GM12878 (cell line): Measurements from ENCODE around the gene CARD11. TPM values are rescaled to one million over a fixed set of nuclear protein-coding genes. Genes with fewer than 3 reads are reported as not detected.

Source experiments
- ASH2L ChIP-seq: fragments of 300-600, 200-600 bp; sonication (generic); IDR thresholded peaks from 2 replicates; pipeline ENCODE4 v1.6.1; 2017; ENCODE audit warnings: low read depth, mild to moderate bottlenecking, borderline replicate concordance
- CBFB ChIP-seq: IDR thresholded peaks from 2 replicates; pipeline ENCODE4 v1.6.1; 2016; ENCODE audit warnings: antibody characterized with exemption, low read depth
- CHD4 ChIP-seq: fragments of 200-600 bp; sonication (generic); IDR thresholded peaks from 2 replicates; pipeline ENCODE4 v1.6.1; 2016; ENCODE audit warnings: mild to moderate bottlenecking
- EED ChIP-seq: sonication (generic); IDR thresholded peaks from 2 replicates; pipeline ENCODE4 v1.6.1; 2016; ENCODE audit warnings: antibody characterized with exemption, low read depth
- FOXM1 ChIP-seq: IDR thresholded peaks from 2 replicates; pipeline ENCODE4 v1.6.1; 2012; ENCODE audit warnings: low read depth, mild to moderate bottlenecking, inconsistent platforms, low read length, moderate library complexity
- GABPA ChIP-seq: IDR thresholded peaks from 2 replicates; pipeline ENCODE4 v1.6.1; 2014; ENCODE audit warnings: antibody characterized with exemption, low read depth, mild to moderate bottlenecking, inconsistent platforms
- IKZF2 ChIP-seq, 2 experiments: fragments of 450-650 bp; IDR thresholded peaks; 2 replicates each; pipeline ENCODE4 v1.6.1; 2017; ENCODE audit warnings: mild to moderate bottlenecking in 2 of 2, moderate library complexity in 2 of 2
- JUNB ChIP-seq: IDR thresholded peaks from 2 replicates; pipeline ENCODE4 v1.6.1; 2016; ENCODE audit warnings: antibody characterized with exemption, mild to moderate bottlenecking
- MLLT1 ChIP-seq: fragments of 450-650 bp; IDR thresholded peaks from 2 replicates; pipeline ENCODE4 v1.6.1; 2016; ENCODE audit warnings: mild to moderate bottlenecking
- MTA2 ChIP-seq: fragments of 450-650 bp; IDR thresholded peaks from 2 replicates; pipeline ENCODE4 v1.6.1; 2016; ENCODE audit warnings: low read depth, mild to moderate bottlenecking, moderate library complexity
- PAX5 ChIP-seq: IDR thresholded peaks from 2 replicates; pipeline ENCODE4 v1.6.1; 2011; ENCODE audit warnings: low read depth, low read length, borderline replicate concordance
- POLR2A ChIP-seq: IDR thresholded peaks from 2 replicates; pipeline ENCODE4 v1.6.1; 2011; ENCODE audit warnings: low read depth, mild to moderate bottlenecking, low read length
- RCOR1 ChIP-seq: conservative IDR thresholded peaks from 2 replicates; pipeline ENCODE4 v1.6.1; 2012; ENCODE audit warnings: low read depth, low read length, improper control_type of control experiment
- SIN3A ChIP-seq: IDR thresholded peaks from 2 replicates; pipeline ENCODE4 v1.6.1; 2012; ENCODE audit warnings: low read depth, low read length, improper control_type of control experiment
- TARDBP ChIP-seq: IDR thresholded peaks from 2 replicates; pipeline ENCODE4 v1.6.1; 2016; ENCODE audit warnings: borderline replicate concordance
- TCF12 ChIP-seq: IDR thresholded peaks from 2 replicates; pipeline ENCODE4 v1.6.1; 2011; ENCODE audit warnings: low read depth, mild to moderate bottlenecking, low read length
- YBX1 ChIP-seq: fragments of 450-650 bp; IDR thresholded peaks from 2 replicates; pipeline ENCODE4 v1.6.1; 2016; ENCODE audit warnings: antibody characterized with exemption
- YY1 ChIP-seq: IDR thresholded peaks from 2 replicates; pipeline ENCODE4 v1.6.1; 2011; ENCODE audit warnings: low read depth, mild to moderate bottlenecking, low read length
- ZBED1 ChIP-seq: IDR thresholded peaks from 2 replicates; pipeline ENCODE4 v1.6.1; 2016; ENCODE audit warnings: borderline replicate concordance
- ZBTB33 ChIP-seq: fragments of 450-650 bp; IDR thresholded peaks from 2 replicates; pipeline ENCODE4 v1.6.1; 2017; ENCODE audit warnings: mild to moderate bottlenecking
- ZBTB40 ChIP-seq: fragments of 450-650 bp; IDR thresholded peaks from 2 replicates; pipeline ENCODE4 v1.6.1; 2016; ENCODE audit warnings: mild to moderate bottlenecking, moderate library complexity, borderline replicate concordance
- polyA plus RNA-seq, 11 experiments: library from polyadenylated mRNA; depleted of rRNA in 4 of 11; unstranded in 6 of 11; stranded (reverse) in 5 of 11; fragments of >200 nt; fragmentation: Nextera tagmentation in 4 of 11; fragmentation: Illumina TruSeq in 1 of 11; extraction: Ambion mirVana in 4 of 11; extraction: Trizol in 1 of 11; gene quantifications; 1 replicate in 1 of 11; 2 replicates in 10 of 11; pipeline versions ENCODE4 v1.2.1 to v1.2.3, GENCODE V29; 2011 to 2016; ENCODE audit warnings: inconsistent platforms in 2 of 11, missing spikeins in 2 of 11, low read depth in 1 of 11
- total RNA-seq, 4 experiments: library from RNA; depleted of rRNA in 3 of 4; stranded (reverse); fragments of >200 nt in 3 of 4; fragmentation: Illumina TruSeq in 1 of 4; extraction: Trizol in 1 of 4; gene quantifications; 2 replicates each; pipeline versions ENCODE4 v1.2.1 to v1.2.3, GENCODE V29; 2013 to 2021
- TF ChIP-seq, protein P1 (sequence below): fragments of 450-650 bp; formaldehyde crosslinking; IDR thresholded peaks from 2 replicates; pipeline ENCODE4 v1.4.0; 2022; ENCODE audit warnings: mild to moderate bottlenecking, moderate library complexity

CARD11 gene
- total and polyA plus RNA-seq, 10 of the 15 experiments (the other 5 are each of a cell fraction or from before 2014, with no cell fraction given): 0.27 to 72.0 (median 28.4) TPM

GRCh38 chr7:3092468-3092867 is 48.8 kb upstream of the CARD11 start (continued):
- TF ChIP-seq ZBTB33: no peak
- peak; percentile 20 to 41; a peak in 1 of 4 replicates for TF ChIP-seq IKZF2 (IDR thresholded peaks at IDR 0.05)
- TF ChIP-seq MTA2: peak; percentile 27; the same call in 1 of the 2 replicates
- TF ChIP-seq YBX1: no peak
- TF ChIP-seq ZBED1: no peak
- no peak for TF ChIP-seq ASH2L
- TF ChIP-seq MLLT1: no peak
- TF ChIP-seq EED: peak; percentile 73
- TF ChIP-seq CHD4: no peak
- TF ChIP-seq GABPA: no peak
- TF ChIP-seq TARDBP: no peak
- no peak for TF ChIP-seq SIN3A
- TF ChIP-seq RCOR1: no peak
- TF ChIP-seq, protein P1, sequence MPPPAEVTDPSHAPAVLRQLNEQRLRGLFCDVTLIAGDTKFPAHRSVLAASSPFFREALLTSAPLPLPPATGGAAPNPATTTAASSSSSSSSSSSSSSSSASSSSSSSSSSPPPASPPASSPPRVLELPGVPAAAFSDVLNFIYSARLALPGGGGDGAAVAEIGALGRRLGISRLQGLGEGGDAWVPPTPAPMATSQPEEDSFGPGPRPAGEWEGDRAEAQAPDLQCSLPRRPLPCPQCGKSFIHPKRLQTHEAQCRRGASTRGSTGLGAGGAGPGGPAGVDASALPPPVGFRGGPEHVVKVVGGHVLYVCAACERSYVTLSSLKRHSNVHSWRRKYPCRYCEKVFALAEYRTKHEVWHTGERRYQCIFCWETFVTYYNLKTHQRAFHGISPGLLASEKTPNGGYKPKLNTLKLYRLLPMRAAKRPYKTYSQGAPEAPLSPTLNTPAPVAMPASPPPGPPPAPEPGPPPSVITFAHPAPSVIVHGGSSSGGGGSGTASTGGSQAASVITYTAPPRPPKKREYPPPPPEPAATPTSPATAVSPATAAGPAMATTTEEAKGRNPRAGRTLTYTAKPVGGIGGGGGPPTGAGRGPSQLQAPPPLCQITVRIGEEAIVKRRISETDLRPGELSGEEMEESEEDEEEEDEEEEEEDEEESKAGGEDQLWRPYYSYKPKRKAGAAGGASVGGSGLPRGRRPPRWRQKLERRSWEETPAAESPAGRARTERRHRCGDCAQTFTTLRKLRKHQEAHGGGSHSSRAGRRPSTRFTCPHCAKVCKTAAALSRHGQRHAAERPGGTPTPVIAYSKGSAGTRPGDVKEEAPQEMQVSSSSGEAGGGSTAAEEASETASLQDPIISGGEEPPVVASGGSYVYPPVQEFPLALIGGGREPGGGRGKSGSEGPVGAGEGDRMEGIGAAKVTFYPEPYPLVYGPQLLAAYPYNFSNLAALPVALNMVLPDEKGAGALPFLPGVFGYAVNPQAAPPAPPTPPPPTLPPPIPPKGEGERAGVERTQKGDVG (CRISPR knock-in tag): no peak
- TF ChIP-seq TCF12: 0 out of 2 replicates have a peak, but pooled peaks have one; percentile 20
- peak; percentile 42; the same call in 1 of the 2 replicates for TF ChIP-seq PAX5
- 0 out of 2 replicates have a peak, but pooled peaks have one; percentile 22 for TF ChIP-seq CBFB
- 0 out of 2 replicates have a peak, but pooled peaks have one; percentile 27 for TF ChIP-seq YY1
- 0 out of 2 replicates have a peak, but pooled peaks have one; percentile 9 for TF ChIP-seq FOXM1
- TF ChIP-seq JUNB: no peak
- TF ChIP-seq ZBTB40: no peak
- peak; percentile 54 for TF ChIP-seq POLR2A
